Measurements from ENCODE around the gene SLC39A8.
"Not testable (repeated sequence)": the region's sequence is repeated elsewhere in the genome, so short reads cannot be mapped to it uniquely, and the experiment has no call there.

SLC39A8 gene

DNA sequence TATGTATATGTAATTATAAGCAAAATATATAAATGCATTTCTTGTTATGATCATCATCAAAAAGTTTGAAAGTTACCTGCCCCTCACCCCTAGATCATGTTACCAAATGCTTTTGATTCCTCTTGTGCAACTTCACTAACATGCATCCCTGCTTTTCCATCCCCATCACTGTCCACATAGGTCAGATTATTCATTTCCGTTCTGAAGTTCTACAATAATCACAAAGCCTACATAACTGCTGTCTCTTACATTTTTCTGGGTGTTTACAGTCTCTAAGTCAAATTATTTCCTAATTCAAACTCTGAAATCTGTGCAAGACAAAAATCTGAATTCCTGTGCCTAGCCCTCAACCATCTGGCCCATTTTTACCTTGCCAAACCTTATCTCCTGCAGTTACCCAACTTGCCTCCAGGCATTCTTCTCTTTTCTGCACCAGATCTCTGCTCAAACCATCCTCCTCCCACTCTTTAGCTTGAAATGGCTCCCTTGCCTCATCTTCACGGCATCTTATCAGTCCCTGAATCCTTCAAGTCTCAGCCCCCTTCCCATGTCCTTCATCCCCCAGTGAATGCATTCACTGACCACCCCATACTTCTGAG lies 42.4 kb upstream of the SLC39A8 start:
- no peaks in the 10 kb centered on the region for H3K9me3 ChIP-seq (ENCODE audit: control insufficient read depth, insufficient read depth, low read depth, low read length)
- CTCF ChIA-PET = no interaction called here
- POLR2A ChIA-PET = no interaction called here
- H3K36me3 ChIP-seq (ENCODE audit: control insufficient read depth in 2 of 2, insufficient read depth in 1 of 2, low read length in 2 of 2) = no peaks in the 10 kb centered on the region
- H3K4me1 ChIP-seq (ENCODE audit: control insufficient read depth, insufficient read depth, low read length) = no peaks in the 10 kb centered on the region
- TF ChIP-seq ZNF174 (tag by site-specific recombination; IDR thresholded peaks at IDR 0.05) (no peak), REPIN1 (tag by site-specific recombination; IDR thresholded peaks at IDR 0.05; ENCODE audit: low read depth) (no peak), ZNF658 (tag by site-specific recombination; IDR thresholded peaks at IDR 0.05) (no peak), ZBTB20 (tag by site-specific recombination; IDR thresholded peaks at IDR 0.05) (no peak), ZNF302 (tag by site-specific recombination; IDR thresholded peaks at IDR 0.05; ENCODE audit: low read depth) (no peak), ZNF169 (tag by site-specific recombination; IDR thresholded peaks at IDR 0.05) (no peak), KLF1 (tag by site-specific recombination; IDR thresholded peaks at IDR 0.05) (no peak)
- H3K27ac ChIP-seq (ENCODE audit: extremely low read depth, low read depth, low read length) = no peak overlapping the region
- H3K4me3 ChIP-seq (ENCODE audit: low read depth, low read length) = no peak overlapping the region

DNA sequence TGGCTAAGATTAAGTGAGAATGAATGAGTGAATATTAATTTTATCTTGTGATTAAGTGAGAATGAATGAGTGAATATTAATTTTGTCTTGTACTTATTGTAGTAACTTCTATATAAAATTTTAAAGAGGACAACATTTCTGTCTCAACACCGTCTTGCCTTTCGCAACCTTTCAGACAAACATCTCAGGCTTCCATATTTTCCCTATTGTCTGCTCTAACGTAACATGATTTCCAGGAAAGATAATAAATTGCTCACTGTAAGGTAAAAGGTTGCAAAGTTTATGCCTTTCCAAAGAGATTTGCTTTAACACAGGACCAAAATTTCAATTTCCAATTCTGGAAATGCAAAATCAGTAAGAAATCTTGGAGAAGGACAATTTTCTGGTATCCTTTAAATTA lies 41.7 kb upstream of the SLC39A8 start:
- Histone ChIP-seq H3K36me3 (ENCODE audit: control insufficient read depth in 2 of 2, insufficient read depth in 1 of 2, low read length in 2 of 2) (no peaks in the 10 kb centered on the region), H3K4me1 (ENCODE audit: control insufficient read depth, insufficient read depth, low read length) (no peaks in the 10 kb centered on the region), H3K4me3 (ENCODE audit: low read depth, low read length) (no peak overlapping the region), H3K9me3 (ENCODE audit: control insufficient read depth, insufficient read depth, low read depth, low read length) (no peaks in the 10 kb centered on the region), H3K27ac (ENCODE audit: extremely low read depth, low read depth, low read length) (no peak overlapping the region)
- CTCF ChIA-PET = no interaction called here
- POLR2A ChIA-PET = no interaction called here
- TF ChIP-seq ZNF768 (tag by site-specific recombination; IDR thresholded peaks at IDR 0.05) = no peak
- no peak for TF ChIP-seq KLF9 (tag by site-specific recombination; IDR thresholded peaks at IDR 0.05; ENCODE audit: low read depth)
- no peak for TF ChIP-seq ZNF658 (tag by site-specific recombination; IDR thresholded peaks at IDR 0.05)
- no peak for TF ChIP-seq KLF8 (tag by site-specific recombination; IDR thresholded peaks at IDR 0.05)
- no peak for TF ChIP-seq ZBTB10 (tag by site-specific recombination; IDR thresholded peaks at IDR 0.05)
- no peak for TF ChIP-seq ZNF837 (tag by site-specific recombination; IDR thresholded peaks at IDR 0.05)
- TF ChIP-seq ZNF146 (tag by site-specific recombination; IDR thresholded peaks at IDR 0.05) = no peak
- TF ChIP-seq ZNF664 (tag by site-specific recombination; IDR thresholded peaks at IDR 0.05) = no peak
- TF ChIP-seq ZNF394 (tag by site-specific recombination; IDR thresholded peaks at IDR 0.05; ENCODE audit: borderline replicate concordance) = no peak
- TF ChIP-seq ZNF544 (tag by site-specific recombination; IDR thresholded peaks at IDR 0.05) = no peak
- no peak for TF ChIP-seq ZNF274 (IDR thresholded peaks at IDR 0.05; ENCODE audit: low read length)
- TF ChIP-seq ZNF274 (tag by site-specific recombination; IDR thresholded peaks at IDR 0.05; ENCODE audit: borderline replicate concordance) = no peak
- no peak for TF ChIP-seq PRDM10 (tag by site-specific recombination; IDR thresholded peaks at IDR 0.05)
- no peak for TF ChIP-seq ZNF501 (tag by site-specific recombination; IDR thresholded peaks at IDR 0.05)

DNA sequence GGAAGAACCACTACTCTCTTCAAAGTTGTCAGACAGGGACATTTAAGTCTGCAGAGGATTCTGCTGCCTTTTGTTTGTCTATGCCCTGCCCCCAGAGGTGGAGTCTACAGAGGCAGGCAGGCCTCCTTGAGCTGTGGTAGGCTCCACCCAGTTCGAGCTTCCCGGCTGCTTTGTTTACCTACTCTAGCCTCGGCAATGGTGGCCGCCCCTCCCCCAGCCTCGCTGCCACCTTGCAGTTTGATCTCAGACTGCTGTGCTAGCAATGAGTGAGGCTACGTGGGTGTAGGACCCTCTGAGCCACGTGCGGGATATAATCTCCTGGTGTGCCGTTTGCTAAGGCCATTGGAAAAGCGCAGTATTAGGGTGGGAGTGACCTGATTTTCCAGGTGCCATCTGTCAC lies 35.0 kb upstream of the SLC39A8 start:
- CTCF ChIA-PET; H3K36me3 ChIP-seq (ENCODE audit: control insufficient read depth in 2 of 2, insufficient read depth in 1 of 2, low read length in 2 of 2); H3K9me3 ChIP-seq (ENCODE audit: control insufficient read depth, insufficient read depth, low read depth, low read length); H3K4me1 ChIP-seq (ENCODE audit: control insufficient read depth, insufficient read depth, low read length); H3K4me3 ChIP-seq (ENCODE audit: low read depth, low read length); POLR2A ChIA-PET; H3K27ac ChIP-seq (ENCODE audit: extremely low read depth, low read depth, low read length): not testable (repeated sequence)
